NT2/D1 (cell line): ENCODE data around the gene LMBR1L.

ENCODE experiments used
- SUZ12 ChIP-seq: IDR thresholded peaks from 2 replicates; pipeline ENCODE4 v1.6.1; 2011; ENCODE audit not compliant: insufficient read length, insufficient read depth; ENCODE audit errors: extremely low read depth
- YY1 ChIP-seq: IDR thresholded peaks from 2 replicates; pipeline ENCODE4 v1.6.1; 2011; ENCODE audit not compliant: insufficient read length, insufficient read depth
- ZNF274 ChIP-seq: IDR thresholded peaks from 2 replicates; pipeline ENCODE4 v1.6.1; 2011; ENCODE audit warnings: mild to moderate bottlenecking, low read depth, low read length

GRCh38 chr12:49104822-49105221, 5.8 kb downstream of the LMBR1L start:
- TF ChIP-seq ZNF274 (no peak), SUZ12 (no peak), YY1 (no peak)
